Prostate gland (tissue), 2 donors: Measurements from ENCODE around the gene RSU1. TPM values are rescaled to one million over a fixed set of nuclear protein-coding genes. Genes with fewer than 3 reads are reported as not detected.
A peak's percentile ranks its signal among the peaks of the same experiment; 100 is the strongest.

Experiments used
- DNase-seq: peaks from one replicate; pipeline ENCODE4 v3.0.0-alpha.2; 2019; ENCODE audit warnings: low spot score
- H3K27ac ChIP-seq, 2 donors: fragments of 200-600 bp; sonication (generic); 2 replicates each; pipeline ENCODE4 v1.5.1; 2017 to 2019
- H3K27me3 ChIP-seq: fragments of 200-600 bp; sonication (generic); replicated peaks from 2 replicates; pipeline ENCODE4 v1.5.1; 2019; ENCODE audit not compliant: insufficient read depth
- H3K36me3 ChIP-seq, 2 donors: fragments of 200-600 bp; sonication (generic); 1 replicate in 1 of 2; 2 replicates in 1 of 2; pipeline versions ENCODE4 v1.5.1 to v1.8.1; 2017 to 2019
- H3K4me1 ChIP-seq: fragments of 200-600 bp; sonication (generic); replicated peaks from 2 replicates; pipeline ENCODE4 v1.5.1; 2019
- H3K4me3 ChIP-seq, 2 donors: fragments of 200-600 bp; sonication (generic); 2 replicates each; pipeline ENCODE4 v1.5.1; 2017 to 2019
- H3K9me3 ChIP-seq: fragments of 200-600 bp; sonication (generic); 2 replicates; pipeline ENCODE4 v1.5.1; 2017
- POLR2A ChIP-seq: fragments of 450-650 bp; IDR thresholded peaks from one replicate; pipeline ENCODE4 v1.6.1; 2016; ENCODE audit warnings: antibody characterized with exemption, mild to moderate bottlenecking
- POLR2AphosphoS5 ChIP-seq: sonication (generic); formaldehyde crosslinking; IDR thresholded peaks from one replicate; pipeline ENCODE4 v1.6.1; 2017; ENCODE audit warnings: antibody characterized with exemption
- WGBS: methylation state at CpG from one replicate; pipeline ENCODE4 v1.1.5; 2018; 5-methylcytosine and 5-hydroxymethylcytosine counted together
- intact Hi-C: fragments of 100-400 bp; cut with DNase I; formaldehyde crosslinking; loops from one replicate; pipeline ENCODE4 v1.14.2; 2022
- total RNA-seq, 2 donors: library from RNA; depleted of rRNA; stranded (reverse); fragments of >200 nt; gene quantifications; one replicate each; pipeline ENCODE4 v1.1.0, GENCODE V29; 2016
- TF ChIP-seq, protein P1 (sequence below), 4 experiments: fragments of 200-600 bp in 2 of 4; fragments of 450-650 bp in 2 of 4; sonication (generic) in 2 of 4; IDR thresholded peaks; 1 replicate in 3 of 4; 2 replicates in 1 of 4; pipeline ENCODE4 v1.5.1; 2016 to 2019; ENCODE audit warnings: antibody characterized with exemption in 4 of 4, mild to moderate bottlenecking in 2 of 4, moderate library complexity in 2 of 4

RSU1 gene
- total RNA-seq, 2 donors from 2014 or later = 32.2 to 49.3 TPM

GRCh38 chr10:16787361-16787791 lies 29.8 kb downstream of the RSU1 start:
- 96% methylated on average over 12 of the region's 12 CpGs for WGBS
- no peaks in the 10 kb centered on the region for H3K4me1 ChIP-seq
- no peak for TF ChIP-seq POLR2AphosphoS5
- TF ChIP-seq POLR2A = no peak
- TF ChIP-seq, protein P1, sequence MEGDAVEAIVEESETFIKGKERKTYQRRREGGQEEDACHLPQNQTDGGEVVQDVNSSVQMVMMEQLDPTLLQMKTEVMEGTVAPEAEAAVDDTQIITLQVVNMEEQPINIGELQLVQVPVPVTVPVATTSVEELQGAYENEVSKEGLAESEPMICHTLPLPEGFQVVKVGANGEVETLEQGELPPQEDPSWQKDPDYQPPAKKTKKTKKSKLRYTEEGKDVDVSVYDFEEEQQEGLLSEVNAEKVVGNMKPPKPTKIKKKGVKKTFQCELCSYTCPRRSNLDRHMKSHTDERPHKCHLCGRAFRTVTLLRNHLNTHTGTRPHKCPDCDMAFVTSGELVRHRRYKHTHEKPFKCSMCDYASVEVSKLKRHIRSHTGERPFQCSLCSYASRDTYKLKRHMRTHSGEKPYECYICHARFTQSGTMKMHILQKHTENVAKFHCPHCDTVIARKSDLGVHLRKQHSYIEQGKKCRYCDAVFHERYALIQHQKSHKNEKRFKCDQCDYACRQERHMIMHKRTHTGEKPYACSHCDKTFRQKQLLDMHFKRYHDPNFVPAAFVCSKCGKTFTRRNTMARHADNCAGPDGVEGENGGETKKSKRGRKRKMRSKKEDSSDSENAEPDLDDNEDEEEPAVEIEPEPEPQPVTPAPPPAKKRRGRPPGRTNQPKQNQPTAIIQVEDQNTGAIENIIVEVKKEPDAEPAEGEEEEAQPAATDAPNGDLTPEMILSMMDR (IDR thresholded peaks at IDR 0.05) = no peak
- no peak for DNase-seq
- H3K4me3 ChIP-seq = no peak overlapping the region
- H3K27me3 ChIP-seq = no peaks in the 10 kb centered on the region
- H3K9me3 ChIP-seq = no peaks in the 10 kb centered on the region
- no peaks in the 10 kb centered on the region for H3K36me3 ChIP-seq
- H3K27ac ChIP-seq = no peak overlapping the region
- intact Hi-C loops = no loop called here

GRCh38 chr10:16780338-16780880 lies 36.8 kb downstream of the RSU1 start:
- DNase-seq = no peak
- TF ChIP-seq POLR2A (no peak), POLR2AphosphoS5 (no peak)
- TF ChIP-seq, protein P1 (IDR thresholded peaks at IDR 0.05) = no peak
- Histone ChIP-seq H3K36me3 (no peaks in the 10 kb centered on the region), H3K27ac (no peak overlapping the region), H3K4me3 (no peak overlapping the region), H3K9me3 (no peaks in the 10 kb centered on the region), H3K27me3 (no peaks in the 10 kb centered on the region), H3K4me1 (no peaks in the 10 kb centered on the region)
- 62% methylated on average over 7 of the region's 7 CpGs for WGBS
- intact Hi-C loops = no loop called here

- WGBS = 50% methylated on average over 6 of the region's 6 CpGs
- Histone ChIP-seq H3K4me1 (no peaks in the 10 kb centered on the region), H3K9me3 (no peaks in the 10 kb centered on the region), H3K36me3 (no peaks in the 10 kb centered on the region), H3K27ac (no peak overlapping the region), H3K27me3 (no peaks in the 10 kb centered on the region), H3K4me3 (no peak overlapping the region)
- TF ChIP-seq POLR2AphosphoS5 (peak; percentile 10), POLR2A (no peak)
- peak; percentile 21 for DNase-seq
- intact Hi-C loops = loop anchor here (10.0 kb wide), 1 partner anchor 885 kb away; no protein-coding TSS in a partner anchor
Measured at GRCh38 chr10:16779384-16779915, 37.8 kb downstream of the RSU1 start.

- no peak overlapping the region for H3K27ac ChIP-seq
- intact Hi-C loops = loop anchor here (10.0 kb wide), 1 partner anchor 883 kb away; no protein-coding TSS in a partner anchor
- TF ChIP-seq, protein P1 (IDR thresholded peaks at IDR 0.05) = peak; percentile 60 to 83 (median 69)
- no peak for TF ChIP-seq POLR2A
- H3K4me3 ChIP-seq = no peak overlapping the region
- H3K4me1 ChIP-seq = no peaks in the 10 kb centered on the region
- 64% methylated on average over 7 of the region's 7 CpGs for WGBS
- no peaks in the 10 kb centered on the region for H3K36me3 ChIP-seq
- DNase-seq = no peak
- H3K9me3 ChIP-seq = no peaks in the 10 kb centered on the region
- H3K27me3 ChIP-seq = no peaks in the 10 kb centered on the region
Measured at GRCh38 chr10:16777473-16778370, 39.5 kb downstream of the RSU1 start.

DNA sequence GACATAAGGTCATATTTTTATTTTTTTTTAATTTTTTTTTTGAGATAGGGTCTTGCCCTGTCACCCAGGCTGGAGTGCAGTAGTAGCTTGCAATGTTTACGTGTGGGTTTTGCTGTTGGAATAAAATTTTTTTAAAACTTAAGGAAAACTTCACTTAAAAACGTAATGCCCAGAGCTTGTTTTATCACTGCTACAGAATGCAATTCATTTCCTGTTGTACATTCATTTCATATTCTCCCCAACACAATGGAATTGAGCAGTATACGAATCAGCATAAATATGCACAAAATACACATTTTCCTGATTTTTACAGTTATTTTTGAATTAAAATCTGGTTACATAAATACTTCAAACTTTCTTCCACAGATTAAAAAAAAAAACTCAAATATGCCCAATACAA lies 40.3 kb downstream of the RSU1 start:
- TF ChIP-seq, protein P1 (IDR thresholded peaks at IDR 0.05) = no peak
- Histone ChIP-seq H3K9me3 (no peaks in the 10 kb centered on the region), H3K27ac (no peak overlapping the region), H3K27me3 (no peaks in the 10 kb centered on the region), H3K36me3 (no peaks in the 10 kb centered on the region), H3K4me3 (no peak overlapping the region), H3K4me1 (no peaks in the 10 kb centered on the region)
- intact Hi-C loops = loop anchor here (10.0 kb wide), 1 partner anchor 882 kb away; no protein-coding TSS in a partner anchor
- WGBS = 86% methylated on average over 3 of the region's 3 CpGs
- DNase-seq = no peak
